NCI-H526 (cell line): ENCODE data around the gene STK11IP.
"Not testable (repeated sequence)": the region's sequence is repeated elsewhere in the genome, so short reads cannot be mapped to it uniquely, and the experiment has no call there.

Experiments used
- DNase-seq, 2 experiments: peaks; one replicate each; lab custom pipeline; 2025; lab: John Stamatoyannopoulos, UW

STK11IP gene

GRCh38 chr2:219650426-219651248 lies 53.0 kb downstream of the STK11IP start:
- no peak for DNase-seq

DNA sequence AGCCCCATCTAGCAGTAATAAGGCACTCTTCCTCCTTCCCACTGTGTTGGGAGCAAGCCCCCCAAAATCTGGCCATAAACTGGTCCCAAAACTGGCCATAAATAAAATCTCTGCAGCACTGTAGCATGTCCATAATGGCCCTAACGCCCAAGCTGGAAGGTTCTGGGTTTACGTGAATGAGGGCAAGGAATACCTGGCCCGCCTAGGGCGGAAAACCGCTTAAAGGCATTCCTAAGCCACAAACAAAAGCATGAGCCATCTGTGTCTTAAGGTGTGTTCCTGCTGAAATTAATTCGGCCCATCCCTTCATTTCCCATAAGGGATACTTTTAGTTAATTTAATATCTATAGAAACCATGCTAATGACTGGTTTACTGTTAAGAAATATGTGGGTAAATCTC lies 54.0 kb downstream of the STK11IP start:
- not testable (repeated sequence) for DNase-seq

DNA sequence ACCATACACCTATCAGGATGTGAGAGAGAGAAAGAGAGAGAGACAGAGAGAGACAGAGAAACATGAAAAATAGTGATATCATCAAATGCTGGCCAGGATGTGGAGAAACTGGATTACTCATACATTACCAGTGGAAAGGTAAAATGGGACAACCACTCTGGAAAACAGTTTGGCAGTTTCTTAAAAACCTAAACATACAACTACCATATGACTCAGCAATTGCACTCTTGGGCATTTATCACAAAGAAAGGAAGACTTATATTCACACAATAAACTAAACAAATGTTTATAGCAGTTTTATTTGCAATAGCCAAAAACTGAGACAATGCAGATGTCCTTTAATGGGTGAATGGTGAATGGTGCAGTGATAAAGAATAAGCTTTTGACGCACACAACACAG lies 58.9 kb downstream of the STK11IP start:
- no peak for DNase-seq

DNA sequence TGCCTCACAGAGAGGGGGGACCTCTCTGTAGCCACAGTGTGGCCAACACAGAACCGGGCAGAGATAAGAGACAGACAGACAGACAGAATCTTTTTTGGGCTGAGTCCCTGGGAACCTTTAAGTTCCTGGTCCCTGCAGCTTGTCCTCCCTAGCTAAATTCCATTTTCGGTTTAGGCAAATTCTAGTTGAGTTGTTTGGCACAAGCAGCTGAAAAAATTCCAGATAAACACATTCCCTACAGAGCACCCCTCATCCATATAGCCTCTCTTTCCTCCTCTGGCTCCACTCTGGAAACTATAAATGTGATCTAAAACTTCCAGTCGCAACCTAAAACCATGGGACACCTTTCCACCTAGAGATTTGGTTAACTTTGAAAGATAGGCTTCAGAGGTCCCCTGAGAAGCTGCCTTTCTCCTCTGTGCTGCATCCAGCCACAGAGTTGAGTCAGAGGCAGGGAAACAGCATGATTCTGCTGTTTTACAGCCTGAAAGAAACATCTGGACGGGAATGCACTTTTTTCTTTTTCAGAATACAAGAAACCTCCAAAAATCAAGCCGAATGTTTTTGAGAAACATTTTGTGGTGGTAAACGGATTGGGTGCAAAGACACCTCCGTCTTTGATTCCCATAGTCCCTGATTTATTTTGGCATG lies 60.7 kb downstream of the STK11IP start:
- DNase-seq = no peak

- DNase-seq = no peak
Measured at GRCh38 chr2:219658874-219659273, 61.2 kb downstream of the STK11IP start.

GRCh38 chr2:219661197-219661954 lies 63.7 kb downstream of the STK11IP start:
- DNase-seq = no peak

GRCh38 chr2:219661955-219662395 lies 64.3 kb downstream of the STK11IP start:
- no peak for DNase-seq

DNA sequence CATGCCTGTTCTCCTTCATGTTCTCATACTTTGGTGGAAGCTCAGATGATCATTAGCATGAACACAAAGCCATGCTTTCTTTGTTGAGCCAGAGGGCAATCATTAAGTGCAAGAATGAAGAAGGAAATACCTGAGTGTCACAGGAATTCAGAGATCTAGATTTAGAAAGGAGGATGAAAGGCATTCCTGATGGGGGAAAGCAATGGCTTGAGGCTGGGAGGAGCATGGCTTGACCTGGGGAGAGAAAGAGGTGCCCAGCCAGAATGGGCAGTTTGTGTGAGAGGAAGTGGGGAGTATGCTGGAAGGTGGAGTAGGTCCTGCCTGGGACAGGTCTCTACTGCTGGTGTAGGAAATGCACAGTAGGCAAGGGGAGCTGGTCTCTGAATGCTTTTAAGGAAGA lies 64.9 kb downstream of the STK11IP start:
- no peak for DNase-seq

GRCh38 chr2:219663116-219663762 lies 65.6 kb downstream of the STK11IP start:
- no peak for DNase-seq

DNA sequence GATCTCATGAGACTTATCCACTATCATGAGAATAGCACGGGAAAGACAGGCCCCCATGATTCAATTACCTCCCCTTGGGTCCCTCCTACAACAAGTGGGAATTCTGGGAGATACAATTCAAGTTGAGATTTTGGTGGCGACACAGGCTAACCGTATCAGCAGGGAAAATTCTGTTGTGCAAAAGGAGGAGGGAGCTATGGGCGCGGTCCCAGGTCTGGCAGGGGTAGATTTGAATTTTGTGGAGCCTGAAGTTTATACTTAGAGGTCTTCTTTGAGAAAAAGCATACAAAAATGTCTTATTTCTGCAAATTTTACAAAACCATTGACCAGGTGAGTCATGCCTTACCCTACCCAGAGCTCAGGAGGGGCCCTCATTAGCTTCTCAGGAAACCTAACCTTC lies 66.4 kb downstream of the STK11IP start:
- no peak for DNase-seq

DNA sequence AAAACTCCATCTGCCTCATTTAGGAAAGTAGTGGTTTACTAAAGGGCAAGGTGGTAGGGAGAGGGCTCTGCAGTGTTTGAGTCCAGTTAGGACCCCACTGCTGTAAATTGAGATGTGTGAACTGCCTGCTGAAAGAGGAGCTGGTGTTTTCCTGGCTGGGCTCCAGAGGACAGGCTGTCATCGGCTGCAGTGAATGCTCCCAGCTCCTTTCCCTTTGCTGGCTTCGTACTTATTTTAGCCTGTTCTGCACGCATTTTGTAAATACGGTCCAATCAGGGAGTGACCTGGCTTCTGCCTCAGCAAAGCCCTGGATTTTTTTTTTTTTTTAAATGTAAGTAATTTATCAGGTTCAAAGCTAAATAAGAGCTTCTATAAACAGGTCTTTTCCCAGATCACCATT lies 67.3 kb downstream of the STK11IP start:
- DNase-seq = no peak

DNA sequence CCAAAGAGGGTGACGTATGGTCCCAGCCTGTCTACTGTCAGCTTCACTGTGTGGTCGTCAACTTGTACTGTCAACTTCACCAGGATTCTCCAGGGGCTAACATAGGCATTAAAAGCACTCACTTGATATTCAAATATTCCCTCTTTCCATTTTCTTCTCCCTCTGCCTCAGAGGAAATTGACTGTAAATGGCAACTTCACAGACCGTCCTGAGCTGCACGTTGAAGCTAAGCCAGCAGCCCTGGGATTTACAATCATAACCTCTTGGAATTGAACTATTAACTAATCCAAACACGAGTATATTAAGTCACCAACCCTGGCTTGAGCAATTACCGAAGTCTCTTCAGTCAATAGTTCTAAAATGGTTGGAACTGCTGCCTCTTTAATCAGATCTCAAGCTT lies 68.3 kb downstream of the STK11IP start:
- DNase-seq = no peak
